ENCODE measurements around the gene SBNO2. TPM values are rescaled to one million over a fixed set of nuclear protein-coding genes. Genes with fewer than 3 reads are reported as not detected.

The SBNO2 gene
- polyA plus RNA-seq, 1 of the 3 experiments (the other 2 are of a cell fraction) = 18.3 TPM

- peaks cover 27% of the 10 kb centered on the region for H4K20me1 ChIP-seq (ENCODE audit: insufficient read depth)
- POLR2A ChIA-PET = no interaction called here
- peak overlapping the region; percentile 49 to 54 for H3K27ac ChIP-seq (ENCODE audit: low read depth in 2 of 2, low read length in 1 of 2)
- no peak overlapping the region for H2AFZ ChIP-seq (ENCODE audit: low read depth)
- peak overlapping the region; percentile 84 for H3K9ac ChIP-seq
- peaks cover 8 to 30% of the 10 kb centered on the region in 2 experiments; a peak in 2 of 4 replicates for H3K4me1 ChIP-seq (ENCODE audit: control insufficient read depth in 1 of 2, insufficient read depth in 2 of 2, low read depth in 1 of 2, low read length in 1 of 2)
- H3K36me3 ChIP-seq (replicated peaks in 1 of 2; ENCODE audit: control insufficient read depth in 1 of 2, insufficient read depth in 2 of 2, low read length in 1 of 2) = peaks cover 4 to 11% of the 10 kb centered on the region in 2 experiments
- peak overlapping the region; percentile 93 for H3K4me2 ChIP-seq
- H3K9me3 ChIP-seq = no peaks in the 10 kb centered on the region
- CTCF ChIA-PET = interaction anchor here (0.6 kb wide), 1 partner anchor 55 kb away, joined by 3 read pairs; no protein-coding TSS in a partner anchor
- H3F3A ChIP-seq (replicated peaks; ENCODE audit: insufficient read depth) = peaks cover 27% of the 10 kb centered on the region
- no peaks in the 10 kb centered on the region for H3K9me2 ChIP-seq
- DNase-seq = peak; percentile 67
- H3K27me3 ChIP-seq (ENCODE audit: insufficient read depth) = no peaks in the 10 kb centered on the region
- TF ChIP-seq TEAD4 (IDR thresholded peaks at IDR 0.05; ENCODE audit: borderline replicate concordance, insufficient read depth) = no peak
- TF ChIP-seq CHD2 (IDR thresholded peaks at IDR 0.05; ENCODE audit: low read length, partially characterized antibody) = no peak
- TF ChIP-seq TAF1 (IDR thresholded peaks at IDR 0.05; ENCODE audit: borderline replicate concordance, low read depth, low read length) = no peak; the same call in 1 of the 2 replicates
- no peak for TF ChIP-seq FOXJ3 (CRISPR knock-in tag; IDR thresholded peaks at IDR 0.05)
- no peak for TF ChIP-seq USF1 (IDR thresholded peaks at IDR 0.05; ENCODE audit: borderline replicate concordance, low read depth)
- no peak for TF ChIP-seq ELF1 (IDR thresholded peaks at IDR 0.05)
- no peak for TF ChIP-seq TCF12 (IDR thresholded peaks at IDR 0.05)
- no peak for TF ChIP-seq POLR2AphosphoS5 (IDR thresholded peaks at IDR 0.05; ENCODE audit: low read depth, low read length)
- H3K4me3 ChIP-seq (ENCODE audit: low read depth in 2 of 2, low read length in 1 of 2) = peak overlapping the region; percentile 65 to 85
- WGBS (ENCODE audit: low lambda C conversion rate) = 5% methylated on average over 27 of the region's 38 CpGs
- H3K79me2 ChIP-seq (ENCODE audit: insufficient read depth) = peaks cover 58% of the 10 kb centered on the region
Observed at GRCh38 chr19:1206864-1207450, 32.9 kb upstream of the SBNO2 start.

GRCh38 chr19:1206150-1206863 is 32.2 kb upstream of the SBNO2 start:
- Histone ChIP-seq H4K20me1 (ENCODE audit: insufficient read depth) (peaks cover 27% of the 10 kb centered on the region), H3K4me2 (peak overlapping the region; percentile 93), H2AFZ (ENCODE audit: low read depth) (no peak overlapping the region), H3K36me3 (replicated peaks in 1 of 2; ENCODE audit: control insufficient read depth in 1 of 2, insufficient read depth in 2 of 2, low read length in 1 of 2) (peaks cover 4 to 11% of the 10 kb centered on the region in 2 experiments), H3K9me2 (no peaks in the 10 kb centered on the region), H3F3A (replicated peaks; ENCODE audit: insufficient read depth) (peaks cover 27% of the 10 kb centered on the region), H3K4me1 (ENCODE audit: control insufficient read depth in 1 of 2, insufficient read depth in 2 of 2, low read depth in 1 of 2, low read length in 1 of 2) (peaks cover 8 to 30% of the 10 kb centered on the region in 2 experiments; a peak in 2 of 4 replicates), H3K4me3 (ENCODE audit: low read depth in 2 of 2, low read length in 1 of 2) (peak overlapping the region; percentile 65 to 85), H3K9ac (peak overlapping the region; percentile 84), H3K9me3 (no peaks in the 10 kb centered on the region), H3K79me2 (ENCODE audit: insufficient read depth) (peaks cover 52% of the 10 kb centered on the region), H3K27me3 (ENCODE audit: insufficient read depth) (no peaks in the 10 kb centered on the region), H3K27ac (ENCODE audit: low read depth in 2 of 2, low read length in 1 of 2) (peak overlapping the region in 1 of 2 experiments; percentile 49)
- CTCF ChIA-PET = interaction anchor here (0.6 kb wide), 1 partner anchor 55 kb away, joined by 3 read pairs; no protein-coding TSS in a partner anchor
- no peak for TF ChIP-seq RXRA (IDR thresholded peaks at IDR 0.05; ENCODE audit: borderline replicate concordance, low read depth)
- TF ChIP-seq RCOR1 (IDR thresholded peaks at IDR 0.05; ENCODE audit: low read length) = no peak
- TF ChIP-seq FOXJ3 (CRISPR knock-in tag; IDR thresholded peaks at IDR 0.05) = no peak
- TF ChIP-seq CTCF (IDR thresholded peaks at IDR 0.05) = no peak
- no peak for TF ChIP-seq EZH2phosphoT487 (IDR thresholded peaks at IDR 0.05; ENCODE audit: borderline replicate concordance, low read depth)
- no peak for TF ChIP-seq GABPA (IDR thresholded peaks at IDR 0.05; ENCODE audit: low read depth)
- TF ChIP-seq TCF12 (IDR thresholded peaks at IDR 0.05) = no peak
- TF ChIP-seq RAD21 (IDR thresholded peaks at IDR 0.05; ENCODE audit: low read length) = no peak
- no peak for TF ChIP-seq TAF1 (IDR thresholded peaks at IDR 0.05; ENCODE audit: borderline replicate concordance, low read depth, low read length)
- TF ChIP-seq POLR2AphosphoS5 (IDR thresholded peaks at IDR 0.05; ENCODE audit: low read depth, low read length) = no peak
- no peak for TF ChIP-seq NFIC (IDR thresholded peaks at IDR 0.05; ENCODE audit: borderline replicate concordance)
- TF ChIP-seq MEF2A (IDR thresholded peaks at IDR 0.05; ENCODE audit: borderline replicate concordance, low read depth) = no peak
- TF ChIP-seq MAX (IDR thresholded peaks at IDR 0.05; ENCODE audit: low read depth) = no peak
- no peak for TF ChIP-seq RFX5 (IDR thresholded peaks at IDR 0.05; ENCODE audit: low read length)
- no peak for TF ChIP-seq NRF1 (IDR thresholded peaks at IDR 0.05; ENCODE audit: low read depth, low read length)
- POLR2A ChIA-PET = no interaction called here
- 4% methylated on average over 22 of the region's 78 CpGs for WGBS (ENCODE audit: low lambda C conversion rate)
- DNase-seq = peak; percentile 55

Data from SK-N-SH (cell line).